Measurements from ENCODE around the gene APLF. TPM values are rescaled to one million over a fixed set of nuclear protein-coding genes. Genes with fewer than 3 reads are reported as not detected.

APLF gene
- total RNA-seq, 2 donors from 2014 or later = 4.9 to 5.8 TPM

DNA sequence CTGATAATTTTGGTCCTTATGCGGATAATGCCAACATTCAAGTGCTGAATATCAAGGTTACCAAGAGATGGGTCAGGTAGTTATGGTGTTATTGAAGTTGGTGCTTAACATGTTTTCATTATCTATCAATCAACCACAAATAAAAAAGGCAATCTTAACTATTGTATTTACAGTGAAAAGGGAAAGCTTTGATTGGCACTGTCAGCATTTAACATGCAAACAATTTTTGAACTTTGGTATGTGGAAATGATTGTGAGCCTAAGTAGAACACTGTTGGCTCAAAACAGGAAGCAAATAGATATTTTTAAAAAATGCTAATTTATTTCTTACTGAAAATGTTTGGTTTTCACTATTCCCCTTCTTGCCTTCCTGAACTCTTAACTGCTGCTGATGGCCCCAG lies 21.9 kb downstream of the APLF start:
- Histone ChIP-seq H3K27ac (no peak overlapping the region), H3K36me3 (no peaks in the 10 kb centered on the region), H3K27me3 (replicated peaks; ENCODE audit: insufficient read depth) (no peaks in the 10 kb centered on the region), H3K4me1 (ENCODE audit: control insufficient read depth in 1 of 2, low read depth in 2 of 2) (no peaks in the 10 kb centered on the region), H3K9me3 (no peaks in the 10 kb centered on the region), H3K4me3 (no peak overlapping the region)
- TF ChIP-seq, protein P1, sequence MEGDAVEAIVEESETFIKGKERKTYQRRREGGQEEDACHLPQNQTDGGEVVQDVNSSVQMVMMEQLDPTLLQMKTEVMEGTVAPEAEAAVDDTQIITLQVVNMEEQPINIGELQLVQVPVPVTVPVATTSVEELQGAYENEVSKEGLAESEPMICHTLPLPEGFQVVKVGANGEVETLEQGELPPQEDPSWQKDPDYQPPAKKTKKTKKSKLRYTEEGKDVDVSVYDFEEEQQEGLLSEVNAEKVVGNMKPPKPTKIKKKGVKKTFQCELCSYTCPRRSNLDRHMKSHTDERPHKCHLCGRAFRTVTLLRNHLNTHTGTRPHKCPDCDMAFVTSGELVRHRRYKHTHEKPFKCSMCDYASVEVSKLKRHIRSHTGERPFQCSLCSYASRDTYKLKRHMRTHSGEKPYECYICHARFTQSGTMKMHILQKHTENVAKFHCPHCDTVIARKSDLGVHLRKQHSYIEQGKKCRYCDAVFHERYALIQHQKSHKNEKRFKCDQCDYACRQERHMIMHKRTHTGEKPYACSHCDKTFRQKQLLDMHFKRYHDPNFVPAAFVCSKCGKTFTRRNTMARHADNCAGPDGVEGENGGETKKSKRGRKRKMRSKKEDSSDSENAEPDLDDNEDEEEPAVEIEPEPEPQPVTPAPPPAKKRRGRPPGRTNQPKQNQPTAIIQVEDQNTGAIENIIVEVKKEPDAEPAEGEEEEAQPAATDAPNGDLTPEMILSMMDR (IDR thresholded peaks at IDR 0.05) = no peak
- DNase-seq (ENCODE audit: low spot score) (no peak), ATAC-seq (ENCODE audit: insufficient number of reproducible peaks, low FRiP score, low read depth) (no peak)

DNA sequence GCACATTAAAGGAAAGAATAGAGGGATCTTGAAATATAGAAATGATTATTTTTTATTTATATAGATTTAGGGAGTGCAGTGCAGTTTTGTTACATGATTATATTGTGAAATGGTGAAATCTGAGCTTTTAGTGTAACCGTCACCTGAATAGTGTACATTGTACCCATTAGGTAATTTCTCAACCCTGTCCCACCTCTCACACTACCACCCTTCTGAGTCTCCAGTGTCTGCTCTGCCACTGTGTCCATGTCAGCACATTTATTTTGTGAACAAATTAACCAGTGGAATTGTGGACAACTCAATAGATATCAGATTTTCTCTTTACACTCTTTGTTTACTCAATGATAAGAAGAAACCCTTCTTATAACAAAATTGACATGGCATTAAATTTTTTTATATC lies 24.2 kb downstream of the APLF start:
- DNase-seq (ENCODE audit: low spot score) (no peak), ATAC-seq (ENCODE audit: insufficient number of reproducible peaks, low FRiP score, low read depth) (no peak)
- H3K36me3 ChIP-seq = no peaks in the 10 kb centered on the region
- H3K4me1 ChIP-seq (ENCODE audit: control insufficient read depth in 1 of 2, low read depth in 2 of 2) = no peaks in the 10 kb centered on the region
- H3K27me3 ChIP-seq (replicated peaks; ENCODE audit: insufficient read depth) = no peaks in the 10 kb centered on the region
- peaks cover 6% of the 10 kb centered on the region for H3K9me3 ChIP-seq
- no peak overlapping the region for H3K4me3 ChIP-seq
- H3K27ac ChIP-seq = no peak overlapping the region
- TF ChIP-seq, protein P1 (IDR thresholded peaks at IDR 0.05) = no peak

DNA sequence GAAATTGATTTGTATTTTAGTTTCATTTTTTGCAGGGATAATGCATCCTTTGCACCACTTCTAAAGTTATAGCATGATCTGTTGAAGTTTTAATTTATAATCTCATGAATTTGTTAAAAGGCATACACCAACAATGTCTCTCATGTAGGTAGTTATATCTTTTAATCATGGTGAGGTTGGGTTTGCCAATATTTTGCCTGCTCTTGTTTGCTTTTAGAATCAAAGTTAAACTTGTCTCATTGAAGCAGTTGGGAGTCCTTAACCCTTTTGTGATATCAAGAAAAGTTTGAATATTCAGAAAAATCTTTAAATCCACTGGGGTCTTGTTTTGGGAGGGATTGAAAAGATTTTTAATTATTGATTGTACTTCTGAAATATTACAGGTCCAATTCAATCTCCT lies 31.7 kb downstream of the APLF start:
- ATAC-seq (ENCODE audit: insufficient number of reproducible peaks, low FRiP score, low read depth) = no peak
- TF ChIP-seq, protein P1 (IDR thresholded peaks at IDR 0.05) = no peak
- Histone ChIP-seq H3K9me3 (peaks cover 6% of the 10 kb centered on the region), H3K27me3 (replicated peaks; ENCODE audit: insufficient read depth) (no peaks in the 10 kb centered on the region), H3K4me1 (ENCODE audit: control insufficient read depth in 1 of 2, low read depth in 2 of 2) (no peaks in the 10 kb centered on the region), H3K27ac (no peak overlapping the region), H3K4me3 (no peak overlapping the region), H3K36me3 (no peaks in the 10 kb centered on the region)
- DNase-seq (ENCODE audit: low spot score) = no peak

DNA sequence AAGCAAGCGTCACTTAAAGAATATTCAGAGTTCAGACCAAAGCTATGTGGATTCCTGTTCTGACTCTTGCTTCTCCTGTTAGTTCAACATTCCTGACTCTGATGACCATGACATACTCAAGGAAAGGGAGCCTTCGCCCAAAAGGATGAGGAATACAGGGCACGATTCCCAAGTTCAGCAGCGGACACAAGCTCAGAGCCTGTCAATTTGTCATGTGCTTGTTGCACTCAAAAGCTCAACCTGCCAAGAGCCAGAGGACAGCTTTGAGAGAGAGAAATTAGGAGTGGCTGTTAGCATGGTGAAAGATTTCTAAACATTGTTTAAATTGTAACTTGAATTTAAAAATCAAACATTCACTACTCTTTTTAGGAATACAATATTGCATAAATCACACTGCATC lies 33.3 kb downstream of the APLF start:
- Histone ChIP-seq H3K4me1 (ENCODE audit: control insufficient read depth in 1 of 2, low read depth in 2 of 2) (no peaks in the 10 kb centered on the region), H3K27me3 (replicated peaks; ENCODE audit: insufficient read depth) (no peaks in the 10 kb centered on the region), H3K27ac (no peak overlapping the region), H3K4me3 (no peak overlapping the region), H3K9me3 (peaks cover 6% of the 10 kb centered on the region), H3K36me3 (no peaks in the 10 kb centered on the region)
- TF ChIP-seq, protein P1 (IDR thresholded peaks at IDR 0.05) = no peak
- ATAC-seq (ENCODE audit: insufficient number of reproducible peaks, low FRiP score, low read depth) (no peak), DNase-seq (ENCODE audit: low spot score) (no peak)

DNA sequence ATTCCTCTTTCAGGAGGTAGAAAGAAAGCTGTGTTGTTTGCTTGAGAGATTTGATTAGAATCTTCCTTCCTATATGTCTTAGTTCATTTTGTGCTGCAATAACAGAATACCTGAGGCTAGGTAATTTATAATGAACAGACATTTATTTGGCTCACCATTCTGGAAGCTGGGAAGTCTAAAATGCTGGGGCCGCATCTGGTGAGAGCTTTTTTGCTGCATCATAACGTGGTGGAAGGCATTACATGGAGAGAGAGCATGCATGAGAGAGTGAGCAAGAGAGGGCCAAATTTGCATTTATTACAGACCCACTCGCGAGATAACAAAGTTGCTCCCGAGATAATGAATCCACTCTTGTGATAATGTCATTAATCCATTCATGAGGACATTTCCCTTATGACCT lies 34.4 kb downstream of the APLF start:
- no peak for ATAC-seq (ENCODE audit: insufficient number of reproducible peaks, low FRiP score, low read depth)

More for the DNA sequence above, 34.4 kb downstream of the APLF start:
- no peaks in the 10 kb centered on the region for H3K9me3 ChIP-seq
- H3K27me3 ChIP-seq (replicated peaks; ENCODE audit: insufficient read depth) = no peaks in the 10 kb centered on the region
- DNase-seq (ENCODE audit: low spot score) = no peak
- H3K36me3 ChIP-seq = no peaks in the 10 kb centered on the region
- H3K4me3 ChIP-seq = no peak overlapping the region
- TF ChIP-seq, protein P1 (IDR thresholded peaks at IDR 0.05) = no peak
- no peak overlapping the region for H3K27ac ChIP-seq
- H3K4me1 ChIP-seq (ENCODE audit: control insufficient read depth in 1 of 2, low read depth in 2 of 2) = no peaks in the 10 kb centered on the region

Measured in thoracic aorta (tissue), 2 donors.